Retinal pigment epithelial cell (primary cell): ENCODE measurements around the gene SAXO1.
A peak's percentile ranks its signal among the peaks of the same experiment; 100 is the strongest.

ENCODE experiments used
- DNase-seq: peaks from one replicate; pipeline ENCODE4 v3.0.0-alpha.2; 2010; ENCODE audit warnings: low read depth
- H3K4me3 ChIP-seq: 2 replicates; pipeline ENCODE4 v1.5.1; 2011; ENCODE audit warnings: mild to moderate bottlenecking, low read length, control low read depth, moderate library complexity
- CTCF ChIP-seq: conservative IDR thresholded peaks from 2 replicates; pipeline ENCODE4 v1.5.1; 2011; ENCODE audit warnings: low read depth, low read length, control low read depth, inconsistent platforms

SAXO1 gene

GRCh38 chr9:18905883-18906629 lies 127.0 kb downstream of the SAXO1 start:
- DNase-seq = no peak
- TF ChIP-seq CTCF = no peak
- no peak overlapping the region for H3K4me3 ChIP-seq

GRCh38 chr9:18905028-18905882 lies 127.8 kb downstream of the SAXO1 start:
- peak; percentile 51 for DNase-seq
- no peak overlapping the region for H3K4me3 ChIP-seq
- no peak for TF ChIP-seq CTCF

- H3K4me3 ChIP-seq = no peak overlapping the region
- TF ChIP-seq CTCF = no peak
- DNase-seq = no peak
Observed at GRCh38 chr9:18903450-18903849, 129.6 kb downstream of the SAXO1 start.

- no peak overlapping the region for H3K4me3 ChIP-seq
- TF ChIP-seq CTCF = no peak
- no peak for DNase-seq
Observed at GRCh38 chr9:18896531-18897179, 136.4 kb downstream of the SAXO1 start.

- DNase-seq = no peak
- no peak for TF ChIP-seq CTCF
- no peak overlapping the region for H3K4me3 ChIP-seq
Observed at GRCh38 chr9:18896004-18896403, 137.0 kb downstream of the SAXO1 start.

GRCh38 chr9:18893491-18893890 lies 139.5 kb downstream of the SAXO1 start:
- no peak for DNase-seq
- no peak for TF ChIP-seq CTCF
- H3K4me3 ChIP-seq = no peak overlapping the region
